ENCODE measurements around the gene TAL1.

Gene TAL1

GRCh38 chr1:47175227-47175934, 56.6 kb downstream of the TAL1 start:
- peak in 1 of 2 experiments; percentile 52 for DNase-seq (ENCODE audit: low read depth in 2 of 2)

GRCh38 chr1:47174656-47175020, 57.4 kb downstream of the TAL1 start:
- DNase-seq (ENCODE audit: low read depth in 2 of 2) = no peak

GRCh38 chr1:47172782-47173181, 59.2 kb downstream of the TAL1 start:
- DNase-seq (ENCODE audit: low read depth in 2 of 2) = no peak
